Rectal smooth muscle tissue (tissue), 1 donor: ENCODE data around the gene BCKDHA.

Source experiments
- H3K27ac ChIP-seq: one replicate; pipeline ENCODE4 v1.7.0; 2013; ENCODE audit warnings: low read depth, low read length, inconsistent platforms
- H3K27me3 ChIP-seq: one replicate; pipeline ENCODE4 v1.7.0; 2013; ENCODE audit warnings: low read length; ENCODE audit not compliant: control insufficient read depth, insufficient read depth
- H3K36me3 ChIP-seq: one replicate; pipeline ENCODE4 v1.7.0; 2013; ENCODE audit warnings: low read length; ENCODE audit not compliant: control insufficient read depth, insufficient read depth
- H3K4me1 ChIP-seq: one replicate; pipeline ENCODE4 v1.7.0; 2013; ENCODE audit warnings: low read length; ENCODE audit not compliant: control insufficient read depth, insufficient read depth
- H3K4me3 ChIP-seq: one replicate; pipeline ENCODE4 v1.7.0; 2013; ENCODE audit warnings: low read length
- H3K9ac ChIP-seq: one replicate; pipeline ENCODE4 v1.7.0; 2013; ENCODE audit warnings: low read length

The BCKDHA gene

GRCh38 chr19:41411968-41412265 is 14.3 kb downstream of the BCKDHA start:
- no peaks in the 10 kb centered on the region for H3K4me1 ChIP-seq
- no peak overlapping the region for H3K4me3 ChIP-seq
- no peak overlapping the region for H3K27ac ChIP-seq
- H3K27me3 ChIP-seq, result no peaks in the 10 kb centered on the region
- no peak overlapping the region for H3K9ac ChIP-seq
- H3K36me3 ChIP-seq, result peaks cover 24% of the 10 kb centered on the region

DNA sequence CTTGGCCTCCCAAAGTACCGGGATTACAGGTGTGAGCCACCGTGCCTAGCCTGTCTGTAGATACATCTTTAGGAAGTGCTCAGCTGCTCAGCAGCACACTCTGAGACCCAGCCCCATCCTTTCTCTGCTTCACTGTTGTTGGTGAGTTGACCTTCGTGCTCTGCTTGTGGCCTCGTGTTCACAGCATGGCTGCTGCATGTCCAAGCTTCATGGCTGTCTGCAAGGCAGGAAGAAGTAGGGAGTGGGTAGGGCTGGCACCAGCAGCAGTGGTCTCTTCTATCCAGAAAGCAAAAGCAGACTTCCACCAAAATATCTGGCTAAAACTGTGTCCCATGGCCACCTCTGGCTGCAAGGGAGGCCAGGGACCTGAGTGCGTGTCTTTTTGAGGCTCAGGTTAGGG is 15.3 kb downstream of the BCKDHA start:
- no peak overlapping the region for H3K27ac ChIP-seq
- no peaks in the 10 kb centered on the region for H3K4me1 ChIP-seq
- no peak overlapping the region for H3K4me3 ChIP-seq
- no peaks in the 10 kb centered on the region for H3K27me3 ChIP-seq
- peaks cover 26% of the 10 kb centered on the region for H3K36me3 ChIP-seq
- H3K9ac ChIP-seq, result no peak overlapping the region

DNA sequence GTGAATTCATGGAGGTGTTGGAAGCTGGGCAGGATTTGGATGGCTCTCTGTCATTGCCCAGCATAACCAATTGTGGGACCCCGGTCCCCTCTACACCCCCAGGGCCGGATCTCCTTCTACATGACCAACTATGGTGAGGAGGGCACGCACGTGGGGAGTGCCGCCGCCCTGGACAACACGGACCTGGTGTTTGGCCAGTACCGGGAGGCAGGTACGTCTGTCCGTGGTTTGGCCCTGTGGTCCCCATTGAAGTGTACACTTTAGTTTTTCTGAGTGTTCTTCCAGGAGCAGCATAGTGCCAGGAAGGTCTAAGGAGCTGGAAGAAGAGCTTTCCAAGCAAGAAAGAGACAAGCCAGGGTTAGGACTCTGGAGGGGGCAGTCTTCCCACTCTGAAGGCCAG is 16.3 kb downstream of the BCKDHA start:
- no peaks in the 10 kb centered on the region for H3K4me1 ChIP-seq
- H3K4me3 ChIP-seq, result no peak overlapping the region
- H3K27me3 ChIP-seq, result no peaks in the 10 kb centered on the region
- H3K9ac ChIP-seq, result no peak overlapping the region
- no peak overlapping the region for H3K27ac ChIP-seq
- peaks cover 27% of the 10 kb centered on the region for H3K36me3 ChIP-seq

DNA sequence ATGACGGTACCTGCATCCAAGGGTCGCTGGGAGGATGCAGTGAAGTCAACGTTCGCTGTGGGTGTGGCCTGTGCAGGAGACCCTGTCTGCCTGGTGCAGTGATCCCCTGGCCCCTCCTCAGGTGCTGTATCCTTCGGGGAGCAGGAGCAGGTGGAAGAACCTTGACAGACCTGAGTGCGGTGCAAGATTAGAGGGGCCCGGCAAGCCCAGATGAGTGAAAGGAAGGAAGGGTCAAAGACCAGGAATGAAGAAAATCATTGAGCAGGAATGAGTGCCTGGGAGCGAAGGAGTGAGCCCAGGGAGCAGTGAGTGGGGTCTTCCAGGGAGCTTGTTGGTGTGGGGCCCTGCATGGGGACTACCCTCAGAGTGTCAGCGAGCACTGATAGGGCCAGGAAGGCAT is 16.8 kb downstream of the BCKDHA start:
- Histone ChIP-seq H3K4me1 (no peaks in the 10 kb centered on the region), H3K27ac (no peak overlapping the region), H3K4me3 (no peak overlapping the region), H3K27me3 (no peaks in the 10 kb centered on the region), H3K9ac (no peak overlapping the region), H3K36me3 (peaks cover 31% of the 10 kb centered on the region)

DNA sequence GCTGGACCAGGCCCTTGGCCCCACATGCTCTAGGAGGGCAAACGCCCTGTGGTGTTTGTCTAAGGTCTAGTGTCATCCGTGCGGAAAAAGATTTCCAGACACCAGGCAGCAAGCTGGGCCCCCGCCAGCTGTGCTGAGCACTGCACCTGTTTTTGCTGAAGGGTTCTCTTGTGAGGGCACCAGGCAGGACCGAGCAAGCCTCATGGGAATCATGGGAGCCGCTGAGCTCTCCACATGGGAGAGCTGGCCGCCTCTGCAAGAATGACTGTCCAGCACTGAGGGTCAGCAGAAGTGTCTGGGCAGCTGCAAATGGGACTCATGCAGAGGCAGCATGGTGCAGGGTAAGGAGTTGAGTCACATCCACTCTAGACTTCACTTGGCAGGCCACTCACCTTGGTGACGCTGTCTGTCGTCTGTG is 17.5 kb downstream of the BCKDHA start:
- H3K27ac ChIP-seq, result no peak overlapping the region
- no peak overlapping the region for H3K4me3 ChIP-seq
- H3K36me3 ChIP-seq, result peaks cover 36% of the 10 kb centered on the region
- H3K4me1 ChIP-seq, result no peaks in the 10 kb centered on the region
- H3K9ac ChIP-seq, result no peak overlapping the region
- H3K27me3 ChIP-seq, result no peaks in the 10 kb centered on the region

DNA sequence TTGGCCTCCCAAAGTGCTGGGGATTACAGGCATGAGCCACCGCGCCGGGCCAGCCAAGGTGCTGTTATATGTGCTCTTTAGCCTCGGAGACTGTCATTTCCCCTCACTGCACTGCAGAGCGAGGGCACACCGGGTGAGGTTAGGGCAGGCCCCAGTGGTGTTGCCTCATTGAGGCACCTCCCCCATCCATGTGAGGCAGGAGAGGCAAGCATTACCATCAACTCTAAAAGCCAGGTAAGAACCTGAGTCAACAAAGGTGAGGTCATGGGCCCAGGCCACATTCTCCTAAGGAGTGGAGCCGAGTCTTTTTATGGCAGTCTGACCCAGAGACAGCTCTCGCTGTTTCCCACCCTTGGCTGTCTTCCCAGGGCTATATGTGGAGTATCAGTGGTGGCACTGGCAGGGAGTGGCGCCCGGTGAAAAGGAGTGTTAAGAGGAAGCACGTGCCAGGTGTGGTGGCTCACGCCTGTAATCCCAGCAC is 18.6 kb downstream of the BCKDHA start:
- H3K4me3 ChIP-seq, result no peak overlapping the region
- H3K4me1 ChIP-seq, result no peaks in the 10 kb centered on the region
- H3K36me3 ChIP-seq, result peaks cover 36% of the 10 kb centered on the region
- no peak overlapping the region for H3K9ac ChIP-seq
- no peaks in the 10 kb centered on the region for H3K27me3 ChIP-seq
- no peak overlapping the region for H3K27ac ChIP-seq

DNA sequence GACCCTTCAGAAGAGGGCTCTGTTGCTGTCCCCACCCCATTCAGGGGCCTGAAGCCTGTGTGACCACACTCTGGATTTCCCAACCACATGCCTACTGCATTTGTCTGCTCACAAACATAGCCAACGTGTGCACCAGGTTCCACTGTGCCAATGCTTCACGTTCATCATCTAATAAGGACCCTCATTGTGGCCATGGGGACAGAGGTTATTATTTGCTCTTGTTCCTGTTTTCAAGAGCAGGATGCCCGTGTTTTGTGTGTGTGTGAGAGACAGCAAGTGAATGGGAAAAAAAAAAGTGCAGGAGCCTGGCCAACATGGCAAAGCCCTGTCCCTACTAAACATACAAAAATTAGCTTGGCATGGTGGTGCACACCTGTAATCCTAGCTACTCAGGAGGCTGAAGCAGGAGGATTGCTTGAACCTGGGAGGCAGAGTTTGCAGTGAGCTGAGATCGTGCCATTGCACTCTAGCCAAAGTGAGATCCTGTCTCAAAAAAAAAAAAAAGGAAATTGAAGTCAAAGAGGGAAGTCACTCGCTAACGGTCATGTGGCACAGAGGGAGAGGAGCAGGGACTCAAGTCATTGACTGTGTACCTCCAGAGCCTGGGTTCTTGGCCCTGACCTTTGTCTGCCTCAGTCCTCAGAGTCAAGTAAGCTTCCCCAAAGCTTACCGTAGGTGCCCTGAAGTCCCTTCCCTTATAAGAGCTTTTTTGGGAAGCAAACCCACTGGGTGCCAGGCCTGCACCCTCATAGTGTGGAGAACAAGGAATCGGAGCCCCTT is 22.7 kb downstream of the BCKDHA start:
- Histone ChIP-seq H3K27ac (no peak overlapping the region), H3K4me3 (no peak overlapping the region), H3K27me3 (no peaks in the 10 kb centered on the region), H3K4me1 (no peaks in the 10 kb centered on the region), H3K36me3 (peaks cover 49% of the 10 kb centered on the region), H3K9ac (no peak overlapping the region)

- Histone ChIP-seq H3K9ac (no peak overlapping the region), H3K36me3 (peaks cover 48% of the 10 kb centered on the region), H3K4me1 (no peaks in the 10 kb centered on the region), H3K27ac (no peak overlapping the region), H3K4me3 (peak overlapping the region; percentile 11), H3K27me3 (no peaks in the 10 kb centered on the region)
Measured at GRCh38 chr19:41421314-41421713, 23.7 kb downstream of the BCKDHA start.

DNA sequence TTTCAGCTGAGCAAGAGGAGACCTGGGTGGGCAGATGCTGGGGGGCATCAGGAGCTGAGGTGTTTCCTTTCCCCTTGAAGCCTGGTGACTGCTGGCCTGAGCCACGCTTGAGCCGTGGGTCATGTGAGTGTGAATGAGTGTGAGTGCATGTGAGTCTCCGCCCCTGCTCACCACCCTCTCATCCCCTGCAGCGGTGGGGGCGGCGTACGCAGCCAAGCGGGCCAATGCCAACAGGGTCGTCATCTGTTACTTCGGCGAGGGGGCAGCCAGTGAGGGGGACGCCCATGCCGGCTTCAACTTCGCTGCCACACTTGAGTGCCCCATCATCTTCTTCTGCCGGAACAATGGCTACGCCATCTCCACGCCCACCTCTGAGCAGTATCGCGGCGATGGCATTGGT is 24.4 kb downstream of the BCKDHA start:
- H3K36me3 ChIP-seq, result peaks cover 47% of the 10 kb centered on the region
- H3K27me3 ChIP-seq, result no peaks in the 10 kb centered on the region
- peaks cover 2% of the 10 kb centered on the region for H3K4me1 ChIP-seq
- H3K9ac ChIP-seq, result no peak overlapping the region
- no peak overlapping the region for H3K4me3 ChIP-seq
- H3K27ac ChIP-seq, result no peak overlapping the region

GRCh38 chr19:41422456-41422855 is 24.8 kb downstream of the BCKDHA start:
- Histone ChIP-seq H3K4me1 (peaks cover 2% of the 10 kb centered on the region), H3K4me3 (no peak overlapping the region), H3K36me3 (peaks cover 45% of the 10 kb centered on the region), H3K9ac (no peak overlapping the region), H3K27ac (no peak overlapping the region), H3K27me3 (no peaks in the 10 kb centered on the region)

GRCh38 chr19:41422955-41423354 is 25.3 kb downstream of the BCKDHA start:
- H3K27ac ChIP-seq, result no peak overlapping the region
- peaks cover 4% of the 10 kb centered on the region for H3K4me1 ChIP-seq
- no peaks in the 10 kb centered on the region for H3K27me3 ChIP-seq
- no peak overlapping the region for H3K9ac ChIP-seq
- peaks cover 45% of the 10 kb centered on the region for H3K36me3 ChIP-seq
- H3K4me3 ChIP-seq, result no peak overlapping the region

DNA sequence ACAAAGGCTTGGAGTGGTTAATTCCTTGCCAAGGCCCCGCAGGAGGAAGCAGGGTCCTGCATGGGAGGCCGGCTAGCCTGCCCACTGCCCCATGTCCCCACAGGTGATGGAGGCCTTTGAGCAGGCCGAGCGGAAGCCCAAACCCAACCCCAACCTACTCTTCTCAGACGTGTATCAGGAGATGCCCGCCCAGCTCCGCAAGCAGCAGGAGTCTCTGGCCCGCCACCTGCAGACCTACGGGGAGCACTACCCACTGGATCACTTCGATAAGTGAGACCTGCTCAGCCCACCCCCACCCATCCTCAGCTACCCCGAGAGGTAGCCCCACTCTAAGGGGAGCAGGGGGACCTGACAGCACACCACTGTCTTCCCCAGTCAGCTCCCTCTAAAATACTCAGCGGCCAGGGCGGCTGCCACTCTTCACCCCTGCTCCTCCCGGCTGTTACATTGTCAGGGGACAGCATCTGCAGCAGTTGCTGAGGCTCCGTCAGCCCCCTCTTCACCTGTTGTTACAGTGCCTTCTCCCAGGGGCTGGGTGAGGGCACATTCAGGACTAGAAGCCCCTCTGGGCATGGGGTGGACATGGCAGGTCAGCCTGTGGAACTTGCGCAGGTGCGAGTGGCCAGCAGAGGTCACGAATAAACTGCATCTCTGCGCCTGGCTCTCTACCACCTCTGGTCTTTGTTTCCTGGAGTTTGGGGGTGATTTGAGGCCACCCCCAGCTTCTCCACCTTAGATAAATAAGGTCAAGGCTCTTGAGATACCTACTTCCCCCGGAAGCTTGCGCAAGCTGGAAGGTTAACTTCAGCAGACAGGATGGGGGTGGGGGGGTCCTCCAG is 26.9 kb downstream of the BCKDHA start:
- peaks cover 40% of the 10 kb centered on the region for H3K36me3 ChIP-seq
- H3K4me3 ChIP-seq, result peak overlapping the region; percentile 58
- no peak overlapping the region for H3K27ac ChIP-seq
- H3K27me3 ChIP-seq, result no peaks in the 10 kb centered on the region
- no peak overlapping the region for H3K9ac ChIP-seq
- peaks cover 4% of the 10 kb centered on the region for H3K4me1 ChIP-seq
